ENCODE results near the gene MYO3B.

The MYO3B gene

GRCh38 chr2:170587922-170588321 is 410.0 kb downstream of the MYO3B start:
- POLR2A ChIA-PET = no interaction called here
- CTCF ChIA-PET = interaction anchor here (0.7 kb wide), 1 partner anchor 20 kb away, joined by 3 read pairs; no protein-coding TSS in a partner anchor
- DNase-seq (ENCODE audit: extremely low spot score) = no peak
- TF ChIP-seq FOXM1 (IDR thresholded peaks at IDR 0.05; ENCODE audit: borderline replicate concordance) (no peak), L3MBTL2 (conservative IDR thresholded peaks at IDR 0.05) (no peak)

- DNase-seq (ENCODE audit: extremely low spot score) = no peak
- TF ChIP-seq FOXK2 (IDR thresholded peaks at IDR 0.05) = no peak
- no peak for TF ChIP-seq CTBP1 (IDR thresholded peaks at IDR 0.05; ENCODE audit: borderline replicate concordance)
- TF ChIP-seq LEF1 (IDR thresholded peaks at IDR 0.05; ENCODE audit: borderline replicate concordance) = no peak
- no peak for TF ChIP-seq SUZ12 (IDR thresholded peaks at IDR 0.05)
- no peak for TF ChIP-seq SP1 (IDR thresholded peaks at IDR 0.05)
- no peak for TF ChIP-seq ZNF384 (IDR thresholded peaks at IDR 0.05)
- CTCF ChIA-PET = interaction anchor here (0.7 kb wide), 1 partner anchor 14 kb away, joined by 3 read pairs; no protein-coding TSS in a partner anchor
- POLR2A ChIA-PET = no interaction called here
Observed at GRCh38 chr2:170588729-170589128, 410.8 kb downstream of the MYO3B start.

GRCh38 chr2:170596576-170596975 is 418.6 kb downstream of the MYO3B start:
- CTCF ChIA-PET = no interaction called here
- TF ChIP-seq PKNOX1 (IDR thresholded peaks at IDR 0.05) (no peak), TARDBP (IDR thresholded peaks at IDR 0.05) (no peak), SUZ12 (IDR thresholded peaks at IDR 0.05) (no peak), SP1 (IDR thresholded peaks at IDR 0.05) (no peak), NFRKB (IDR thresholded peaks at IDR 0.05) (no peak), L3MBTL2 (conservative IDR thresholded peaks at IDR 0.05) (no peak), FOXK2 (IDR thresholded peaks at IDR 0.05) (no peak), FOXA1 (IDR thresholded peaks at IDR 0.05) (no peak), ELF4 (IDR thresholded peaks at IDR 0.05) (no peak), HDGF (IDR thresholded peaks at IDR 0.05; ENCODE audit: borderline replicate concordance) (no peak), FOXM1 (IDR thresholded peaks at IDR 0.05; ENCODE audit: borderline replicate concordance) (no peak), LEF1 (IDR thresholded peaks at IDR 0.05; ENCODE audit: borderline replicate concordance) (no peak), ARNT (IDR thresholded peaks at IDR 0.05) (no peak), BHLHE40 (IDR thresholded peaks at IDR 0.05; ENCODE audit: borderline replicate concordance) (no peak), CTBP1 (IDR thresholded peaks at IDR 0.05; ENCODE audit: borderline replicate concordance) (no peak)
- DNase-seq (ENCODE audit: extremely low spot score) = no peak
- POLR2A ChIA-PET = no interaction called here

- TF ChIP-seq ARNT (IDR thresholded peaks at IDR 0.05) = no peak
- no peak for TF ChIP-seq LEF1 (IDR thresholded peaks at IDR 0.05; ENCODE audit: borderline replicate concordance)
- no peak for TF ChIP-seq ZNF384 (IDR thresholded peaks at IDR 0.05)
- no peak for TF ChIP-seq BHLHE40 (IDR thresholded peaks at IDR 0.05; ENCODE audit: borderline replicate concordance)
- no peak for TF ChIP-seq SUZ12 (IDR thresholded peaks at IDR 0.05)
- TF ChIP-seq SP1 (IDR thresholded peaks at IDR 0.05) = no peak
- no peak for TF ChIP-seq CTBP1 (IDR thresholded peaks at IDR 0.05; ENCODE audit: borderline replicate concordance)
- TF ChIP-seq NFRKB (IDR thresholded peaks at IDR 0.05) = no peak
- no peak for TF ChIP-seq TARDBP (IDR thresholded peaks at IDR 0.05)
- no peak for TF ChIP-seq L3MBTL2 (conservative IDR thresholded peaks at IDR 0.05)
- no peak for TF ChIP-seq FOXK2 (IDR thresholded peaks at IDR 0.05)
- POLR2A ChIA-PET = no interaction called here
- CTCF ChIA-PET = no interaction called here
- no peak for DNase-seq (ENCODE audit: extremely low spot score)
Observed at GRCh38 chr2:170598067-170598395, 420.1 kb downstream of the MYO3B start.

- no peak for DNase-seq (ENCODE audit: extremely low spot score)
- POLR2A ChIA-PET = no interaction called here
- no peak for TF ChIP-seq FOXK2 (IDR thresholded peaks at IDR 0.05)
- no peak for TF ChIP-seq NFRKB (IDR thresholded peaks at IDR 0.05)
- no peak for TF ChIP-seq ELF4 (IDR thresholded peaks at IDR 0.05)
- TF ChIP-seq L3MBTL2 (conservative IDR thresholded peaks at IDR 0.05) = no peak
- no peak for TF ChIP-seq HDGF (IDR thresholded peaks at IDR 0.05; ENCODE audit: borderline replicate concordance)
- no peak for TF ChIP-seq FOXA1 (IDR thresholded peaks at IDR 0.05)
- TF ChIP-seq ZNF384 (IDR thresholded peaks at IDR 0.05) = no peak
- TF ChIP-seq BHLHE40 (IDR thresholded peaks at IDR 0.05; ENCODE audit: borderline replicate concordance) = no peak
- no peak for TF ChIP-seq PKNOX1 (IDR thresholded peaks at IDR 0.05)
- TF ChIP-seq LEF1 (IDR thresholded peaks at IDR 0.05; ENCODE audit: borderline replicate concordance) = no peak
- no peak for TF ChIP-seq SUZ12 (IDR thresholded peaks at IDR 0.05)
- no peak for TF ChIP-seq TARDBP (IDR thresholded peaks at IDR 0.05)
- TF ChIP-seq ARNT (IDR thresholded peaks at IDR 0.05) = no peak
- no peak for TF ChIP-seq FOXM1 (IDR thresholded peaks at IDR 0.05; ENCODE audit: borderline replicate concordance)
- CTCF ChIA-PET = no interaction called here
Observed at GRCh38 chr2:170601489-170601888, 423.5 kb downstream of the MYO3B start.

- ChIA-PET CTCF (no interaction called here), POLR2A (no interaction called here)
- DNase-seq (ENCODE audit: extremely low spot score) = no peak
- TF ChIP-seq BHLHE40 (IDR thresholded peaks at IDR 0.05; ENCODE audit: borderline replicate concordance) (no peak), CTBP1 (IDR thresholded peaks at IDR 0.05; ENCODE audit: borderline replicate concordance) (no peak), FOXK2 (IDR thresholded peaks at IDR 0.05) (no peak), PKNOX1 (IDR thresholded peaks at IDR 0.05) (no peak), TARDBP (IDR thresholded peaks at IDR 0.05) (no peak), SUZ12 (IDR thresholded peaks at IDR 0.05) (no peak), SP1 (IDR thresholded peaks at IDR 0.05) (no peak)
Observed at GRCh38 chr2:170605862-170606261, 427.9 kb downstream of the MYO3B start.

- ChIA-PET POLR2A (no interaction called here), CTCF (no interaction called here)
- TF ChIP-seq ELF4 (IDR thresholded peaks at IDR 0.05) (no peak), BHLHE40 (IDR thresholded peaks at IDR 0.05; ENCODE audit: borderline replicate concordance) (no peak), ZNF384 (IDR thresholded peaks at IDR 0.05) (no peak), NFRKB (IDR thresholded peaks at IDR 0.05) (no peak), PKNOX1 (IDR thresholded peaks at IDR 0.05) (no peak), SUZ12 (IDR thresholded peaks at IDR 0.05) (no peak), SP1 (IDR thresholded peaks at IDR 0.05) (no peak), ARNT (IDR thresholded peaks at IDR 0.05) (no peak), CTBP1 (IDR thresholded peaks at IDR 0.05; ENCODE audit: borderline replicate concordance) (no peak), FOXA1 (IDR thresholded peaks at IDR 0.05) (no peak), FOXM1 (IDR thresholded peaks at IDR 0.05; ENCODE audit: borderline replicate concordance) (no peak), LEF1 (IDR thresholded peaks at IDR 0.05; ENCODE audit: borderline replicate concordance) (no peak), HDGF (IDR thresholded peaks at IDR 0.05; ENCODE audit: borderline replicate concordance) (no peak)
- no peak for DNase-seq (ENCODE audit: extremely low spot score)
Observed at GRCh38 chr2:170607171-170607570, 429.2 kb downstream of the MYO3B start.
